GM18870 (cell line): ENCODE data around the gene CRTC3.

Source experiments
- ATAC-seq: cut with Tn5 transposase; IDR thresholded peaks from one replicate; pipeline ENCODE4 v1.9.1; 2021; ENCODE audit warnings: moderate library complexity; ENCODE audit not compliant: unreplicated experiment

CRTC3 gene

GRCh38 chr15:90561344-90562244 lies 31.9 kb downstream of the CRTC3 start:
- ATAC-seq: no peak

GRCh38 chr15:90562669-90563068 lies 32.9 kb downstream of the CRTC3 start:
- no peak for ATAC-seq

- ATAC-seq: no peak
Observed at GRCh38 chr15:90563463-90563862, 33.7 kb downstream of the CRTC3 start.

GRCh38 chr15:90564051-90564450 lies 34.3 kb downstream of the CRTC3 start:
- no peak for ATAC-seq

GRCh38 chr15:90564590-90564989 lies 34.9 kb downstream of the CRTC3 start:
- no peak for ATAC-seq

- no peak for ATAC-seq
Observed at GRCh38 chr15:90565866-90566265, 36.1 kb downstream of the CRTC3 start.

GRCh38 chr15:90570643-90571042 lies 40.9 kb downstream of the CRTC3 start:
- ATAC-seq: no peak

- ATAC-seq: no peak
Observed at GRCh38 chr15:90571063-90571541, 41.4 kb downstream of the CRTC3 start.

- ATAC-seq: no peak
Observed at GRCh38 chr15:90572893-90573292, 43.2 kb downstream of the CRTC3 start.

GRCh38 chr15:90576711-90577389 lies 47.1 kb downstream of the CRTC3 start:
- ATAC-seq: no peak

- no peak for ATAC-seq
Observed at GRCh38 chr15:90579213-90579612, 49.5 kb downstream of the CRTC3 start.

- ATAC-seq: no peak
Observed at GRCh38 chr15:90580099-90580498, 50.4 kb downstream of the CRTC3 start.

GRCh38 chr15:90580541-90580940 lies 50.8 kb downstream of the CRTC3 start:
- no peak for ATAC-seq

GRCh38 chr15:90580946-90581345 lies 51.2 kb downstream of the CRTC3 start:
- no peak for ATAC-seq

GRCh38 chr15:90581771-90582352 lies 52.1 kb downstream of the CRTC3 start:
- ATAC-seq: no peak

- ATAC-seq: no peak
Observed at GRCh38 chr15:90582553-90582952, 52.8 kb downstream of the CRTC3 start.

- no peak for ATAC-seq
Observed at GRCh38 chr15:90583471-90584252, 53.9 kb downstream of the CRTC3 start.

GRCh38 chr15:90584841-90585240 lies 55.1 kb downstream of the CRTC3 start:
- no peak for ATAC-seq

- ATAC-seq: no peak
Observed at GRCh38 chr15:90585863-90586262, 56.1 kb downstream of the CRTC3 start.

GRCh38 chr15:90586948-90587347 lies 57.2 kb downstream of the CRTC3 start:
- no peak for ATAC-seq

GRCh38 chr15:90588427-90588826 lies 58.7 kb downstream of the CRTC3 start:
- ATAC-seq: no peak
